ENCODE results near the gene ADGRG2. TPM values are rescaled to one million over a fixed set of nuclear protein-coding genes. Genes with fewer than 3 reads are reported as not detected.
"Not testable (repeated sequence)": the region's sequence is repeated elsewhere in the genome, so short reads cannot be mapped to it uniquely, and the experiment has no call there.

ADGRG2 gene
- total RNA-seq, 4 donors from 2014 or later, result 0.30 to 18.7 (median 1.7) TPM

DNA sequence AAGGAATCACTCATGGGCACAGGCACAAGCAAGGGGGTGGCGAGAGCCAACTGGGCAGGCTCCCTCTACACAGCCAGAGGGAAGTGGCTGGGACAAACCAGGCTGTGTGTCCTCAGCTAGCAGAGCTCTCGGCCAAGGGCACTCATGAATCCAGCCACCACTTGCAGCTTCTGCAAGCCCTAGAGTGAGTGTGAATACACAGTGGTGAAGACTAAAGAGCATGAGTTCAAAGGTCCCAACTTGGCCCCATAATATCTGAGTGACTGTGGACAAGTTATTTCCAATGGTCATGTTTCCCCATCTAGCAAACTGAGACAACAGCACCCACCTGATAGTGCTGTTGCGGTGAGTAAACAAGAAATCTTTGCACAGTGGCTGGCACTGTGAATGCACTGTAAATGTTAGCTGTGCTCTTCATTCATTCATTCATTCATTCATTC, 51.7 kb downstream of the ADGRG2 start:
- Histone ChIP-seq H3K27ac (no peak overlapping the region), H3K4me1 (no peaks in the 10 kb centered on the region), H3K36me3 (no peaks in the 10 kb centered on the region), H3K9me3 (no peaks in the 10 kb centered on the region), H3K4me3 (no peak overlapping the region), H3K27me3 (no peaks in the 10 kb centered on the region)
- no peak for TF ChIP-seq POLR2A (IDR thresholded peaks at IDR 0.05)
- TF ChIP-seq, protein P1, sequence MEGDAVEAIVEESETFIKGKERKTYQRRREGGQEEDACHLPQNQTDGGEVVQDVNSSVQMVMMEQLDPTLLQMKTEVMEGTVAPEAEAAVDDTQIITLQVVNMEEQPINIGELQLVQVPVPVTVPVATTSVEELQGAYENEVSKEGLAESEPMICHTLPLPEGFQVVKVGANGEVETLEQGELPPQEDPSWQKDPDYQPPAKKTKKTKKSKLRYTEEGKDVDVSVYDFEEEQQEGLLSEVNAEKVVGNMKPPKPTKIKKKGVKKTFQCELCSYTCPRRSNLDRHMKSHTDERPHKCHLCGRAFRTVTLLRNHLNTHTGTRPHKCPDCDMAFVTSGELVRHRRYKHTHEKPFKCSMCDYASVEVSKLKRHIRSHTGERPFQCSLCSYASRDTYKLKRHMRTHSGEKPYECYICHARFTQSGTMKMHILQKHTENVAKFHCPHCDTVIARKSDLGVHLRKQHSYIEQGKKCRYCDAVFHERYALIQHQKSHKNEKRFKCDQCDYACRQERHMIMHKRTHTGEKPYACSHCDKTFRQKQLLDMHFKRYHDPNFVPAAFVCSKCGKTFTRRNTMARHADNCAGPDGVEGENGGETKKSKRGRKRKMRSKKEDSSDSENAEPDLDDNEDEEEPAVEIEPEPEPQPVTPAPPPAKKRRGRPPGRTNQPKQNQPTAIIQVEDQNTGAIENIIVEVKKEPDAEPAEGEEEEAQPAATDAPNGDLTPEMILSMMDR (IDR thresholded peaks at IDR 0.05), result no peak
- intact Hi-C loops (cut with DNase I; ENCODE audit: low total_unique reads), result no loop called here
- no peak for DNase-seq

DNA sequence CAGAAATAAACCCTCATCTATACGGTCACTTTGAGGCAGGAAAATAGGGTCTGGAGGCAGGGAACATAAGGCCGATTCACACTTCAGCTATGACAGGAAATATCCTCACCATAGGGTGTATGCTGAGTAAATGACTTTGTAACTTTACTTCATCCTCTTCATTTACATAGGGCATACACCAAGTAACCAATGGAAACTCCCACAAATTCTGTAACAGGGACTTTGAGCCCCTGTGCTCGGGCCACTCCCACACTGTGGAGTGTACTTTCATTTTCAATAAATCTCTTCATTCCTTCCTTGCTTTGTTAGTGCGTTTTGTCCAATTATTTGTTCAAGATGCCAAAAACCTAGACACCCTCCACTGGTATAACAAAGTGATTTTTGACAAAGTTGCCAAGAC, 55.3 kb downstream of the ADGRG2 start:
- intact Hi-C loops (cut with DNase I; ENCODE audit: low total_unique reads); H3K27me3 ChIP-seq; DNase-seq; H3K36me3 ChIP-seq; H3K4me1 ChIP-seq; H3K4me3 ChIP-seq; H3K9me3 ChIP-seq; H3K27ac ChIP-seq: not testable (repeated sequence)

DNA sequence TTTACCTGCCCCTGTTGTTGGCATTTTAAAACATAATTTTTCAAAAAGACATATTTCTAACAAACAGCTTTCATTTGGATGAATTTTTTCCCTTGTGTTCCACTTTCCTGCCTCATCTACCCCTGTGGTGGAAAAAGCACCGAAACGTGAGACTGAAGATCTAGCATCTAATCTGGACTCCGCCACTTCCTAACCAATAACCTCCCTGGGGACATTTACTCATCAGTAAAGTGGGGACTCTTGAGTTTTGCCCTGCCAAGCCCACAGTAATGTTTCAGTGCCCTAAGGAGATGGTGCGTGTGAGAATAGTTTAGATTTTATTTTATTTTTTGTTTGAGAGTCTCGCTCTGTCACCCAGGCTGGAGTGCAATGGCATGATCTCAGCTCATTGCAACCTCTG, 56.7 kb downstream of the ADGRG2 start:
- Histone ChIP-seq H3K36me3 (no peaks in the 10 kb centered on the region), H3K27me3 (no peaks in the 10 kb centered on the region), H3K4me3 (no peak overlapping the region), H3K4me1 (no peaks in the 10 kb centered on the region), H3K9me3 (no peaks in the 10 kb centered on the region), H3K27ac (no peak overlapping the region)
- intact Hi-C loops (cut with DNase I; ENCODE audit: low total_unique reads), result no loop called here
- TF ChIP-seq, protein P1 (IDR thresholded peaks at IDR 0.05), result no peak
- TF ChIP-seq POLR2A (IDR thresholded peaks at IDR 0.05), result no peak
- no peak for DNase-seq

DNA sequence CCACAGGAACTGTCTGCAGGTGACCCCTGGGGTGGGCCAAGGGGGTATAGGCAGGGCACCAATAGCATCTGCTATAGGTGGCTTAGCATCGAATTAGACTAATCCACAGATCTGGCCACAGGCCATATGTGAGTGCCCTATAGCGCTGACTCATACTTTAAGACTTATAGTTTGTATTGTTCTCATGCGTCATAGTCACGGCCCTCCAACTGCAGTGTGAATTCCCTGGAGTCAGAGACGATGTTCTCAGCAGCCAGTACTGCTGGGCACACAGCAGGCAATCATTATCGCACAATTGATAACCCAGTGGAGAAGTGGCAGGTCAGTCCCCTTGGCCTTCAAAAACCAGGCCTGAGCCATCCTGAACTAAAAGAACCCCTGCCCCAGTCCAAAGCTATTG, 58.1 kb downstream of the ADGRG2 start:
- no peak for TF ChIP-seq POLR2A (IDR thresholded peaks at IDR 0.05)
- H3K27me3 ChIP-seq, result no peaks in the 10 kb centered on the region
- DNase-seq, result no peak
- H3K4me1 ChIP-seq, result no peaks in the 10 kb centered on the region
- no peak overlapping the region for H3K4me3 ChIP-seq
- no peak overlapping the region for H3K27ac ChIP-seq
- H3K9me3 ChIP-seq, result no peaks in the 10 kb centered on the region
- intact Hi-C loops (cut with DNase I; ENCODE audit: low total_unique reads), result no loop called here
- H3K36me3 ChIP-seq, result no peaks in the 10 kb centered on the region

DNA sequence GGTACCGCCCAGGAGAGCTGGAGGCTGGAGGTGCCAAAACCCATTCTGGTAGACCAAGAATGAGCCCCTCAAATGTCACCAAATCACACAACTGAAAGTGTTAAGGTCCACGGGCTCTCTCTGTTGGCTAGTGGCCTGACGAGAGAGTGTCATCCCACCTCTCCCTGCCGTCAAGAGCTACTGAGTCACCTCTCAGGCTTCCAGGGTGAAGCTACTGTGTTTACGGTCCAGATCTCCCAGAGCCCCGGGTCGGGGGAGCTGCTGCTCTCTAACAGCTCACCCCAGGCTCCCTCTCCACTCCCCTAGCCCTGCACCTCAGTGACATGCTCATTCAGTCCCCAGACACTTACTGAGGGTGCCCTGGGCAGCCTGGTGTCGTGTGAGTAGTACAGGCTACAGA, 59.2 kb downstream of the ADGRG2 start:
- TF ChIP-seq, protein P1 (IDR thresholded peaks at IDR 0.05), result no peak
- TF ChIP-seq POLR2A (IDR thresholded peaks at IDR 0.05), result no peak
- no peak for DNase-seq
- intact Hi-C loops (cut with DNase I; ENCODE audit: low total_unique reads), result no loop called here

DNA sequence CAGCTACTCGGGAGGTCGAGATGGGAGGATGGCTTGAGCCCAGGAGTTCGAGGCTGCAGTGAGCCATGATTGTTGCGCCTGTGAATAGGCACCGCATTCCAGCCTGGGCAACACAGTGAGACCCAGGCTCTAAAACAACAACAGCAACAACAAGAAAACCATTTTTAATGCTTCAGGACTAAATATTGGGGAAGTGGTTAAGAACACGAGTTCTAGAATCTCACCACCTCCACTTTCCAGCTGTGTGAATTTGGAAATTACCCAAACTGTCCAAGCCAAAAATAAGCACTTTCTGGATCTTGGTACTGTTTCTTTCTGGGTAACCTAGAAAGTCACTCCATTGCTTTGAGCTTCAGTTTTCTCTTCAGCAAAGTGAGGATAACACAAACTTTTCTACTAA, 63.2 kb downstream of the ADGRG2 start:
- no peaks in the 10 kb centered on the region for H3K4me1 ChIP-seq
- H3K9me3 ChIP-seq, result no peaks in the 10 kb centered on the region
- no peaks in the 10 kb centered on the region for H3K27me3 ChIP-seq
- no peak for DNase-seq
- no peak overlapping the region for H3K4me3 ChIP-seq
- TF ChIP-seq POLR2A (IDR thresholded peaks at IDR 0.05), result no peak
- TF ChIP-seq, protein P1 (IDR thresholded peaks at IDR 0.05), result no peak
- intact Hi-C loops (cut with DNase I; ENCODE audit: low total_unique reads), result no loop called here
- no peak overlapping the region for H3K27ac ChIP-seq
- H3K36me3 ChIP-seq, result no peaks in the 10 kb centered on the region

More for the DNA sequence above, 59.2 kb downstream of the ADGRG2 start:
- Histone ChIP-seq H3K9me3 (no peaks in the 10 kb centered on the region), H3K4me3 (no peak overlapping the region), H3K27ac (no peak overlapping the region), H3K27me3 (no peaks in the 10 kb centered on the region), H3K4me1 (no peaks in the 10 kb centered on the region), H3K36me3 (no peaks in the 10 kb centered on the region)
